ENCODE results near the gene NABP1.

DNA sequence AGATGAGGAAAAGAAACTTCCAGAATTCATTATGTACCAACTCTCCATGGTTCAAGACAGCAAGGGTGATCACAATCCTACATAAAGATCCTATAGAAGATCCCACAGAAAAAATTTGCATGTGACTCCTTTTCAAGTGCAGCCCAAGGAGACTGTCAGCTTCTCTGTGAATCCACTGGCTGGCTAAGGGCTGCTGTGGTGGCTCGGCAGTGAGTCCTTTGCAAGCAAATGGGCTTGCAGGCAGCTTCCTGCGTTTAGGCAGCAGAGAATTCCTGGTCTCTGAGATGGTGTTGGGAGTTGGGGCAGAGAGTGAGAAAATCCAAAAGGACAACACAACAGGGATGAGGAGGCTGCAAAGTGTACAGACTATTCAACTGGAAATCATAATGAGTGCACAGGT lies 43.4 kb downstream of the NABP1 start:
- TF ChIP-seq CTCF (IDR thresholded peaks at IDR 0.05; ENCODE audit: low read depth, low read length, missing input control) (no peak), ZBTB33 (IDR thresholded peaks at IDR 0.05) (no peak), SP1 (IDR thresholded peaks at IDR 0.05) (no peak), TAF1 (conservative IDR thresholded peaks at IDR 0.05) (no peak), JUND (IDR thresholded peaks at IDR 0.05) (no peak)
- TF ChIP-seq, protein P1, sequence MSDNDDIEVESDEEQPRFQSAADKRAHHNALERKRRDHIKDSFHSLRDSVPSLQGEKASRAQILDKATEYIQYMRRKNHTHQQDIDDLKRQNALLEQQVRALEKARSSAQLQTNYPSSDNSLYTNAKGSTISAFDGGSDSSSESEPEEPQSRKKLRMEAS (IDR thresholded peaks at IDR 0.05) = no peak
